HCT116 (cell line): ENCODE results near the gene MRPL16. TPM values are rescaled to one million over a fixed set of nuclear protein-coding genes. Genes with fewer than 3 reads are reported as not detected.

Experiments
- ATAC-seq: fragments of 200-7000 bp; cut with Tn5 transposase; 2 replicates; pipeline ENCODE4 v1.9.1; 2020; ENCODE audit warnings: mild to moderate bottlenecking, moderate library complexity
- BruUV-seq: library from RNA; stranded (reverse); fragments of 400-500 nt; replicated peaks from 2 replicates; lab custom pipeline; 2021; lab: Mats Ljungman, UMichigan
- CTCF ChIA-PET: fragments of 300-600 bp; sonication (Branson Sonifier 250); formaldehyde crosslinking; loops from one replicate; lab custom pipeline; 2021; ENCODE audit warnings: antibody characterized with exemption; lab: Charles Lee
- POLR2A ChIA-PET: fragments of 300-600, 350-600 bp; sonication (Branson Sonifier 250); formaldehyde crosslinking; loops from one replicate; lab custom pipeline; 2021; ENCODE audit warnings: antibody characterized with exemption; lab: Charles Lee
- RAD21 ChIA-PET, 2 experiments: fragments of 300-600 bp; sonication (Branson Sonifier 250); formaldehyde crosslinking; loops; one replicate each; lab custom pipeline; 2023; ENCODE audit warnings: low total read pairs in 2 of 2; ENCODE audit not compliant: uncharacterized antibody in 2 of 2, unreplicated experiment in 2 of 2, low non-redundant PET in 1 of 2; lab: Charles Lee
- DNase-seq: peaks from one replicate; pipeline ENCODE4 v3.0.0-alpha.2; 2010; ENCODE audit warnings: low read depth, low spot score
- H2AFZ ChIP-seq: fragments of 200-600 bp; shearing (Covaris generic), sonication (generic); 2 replicates; pipeline ENCODE4 v1.6.1; 2017; ENCODE audit warnings: low read depth, mixed run types, mixed read lengths, antibody characterized with exemption, low read length; ENCODE audit not compliant: poor library complexity, severe bottlenecking
- H3K27ac ChIP-seq: 2 replicates; pipeline ENCODE4 v1.5.1; 2012; ENCODE audit warnings: low read depth, low read length
- H3K27me3 ChIP-seq: fragments of 200-600 bp; sonication (generic); 2 replicates; pipeline ENCODE4 v1.6.1; 2016; ENCODE audit warnings: mixed run types, low read length, mixed read lengths; ENCODE audit not compliant: insufficient read depth
- H3K36me3 ChIP-seq, 2 experiments: fragments of 200-500 bp in 1 of 2; fragments of 200-600 bp in 1 of 2; sonication (Bioruptor generic) in 1 of 2; sonication (generic) in 1 of 2; 2 replicates each; pipeline versions ENCODE4 v1.5.1 to v1.6.1; 2014 to 2016; ENCODE audit warnings: low read length in 2 of 2, inconsistent platforms in 1 of 2, mixed read lengths in 1 of 2, mixed run types in 1 of 2; ENCODE audit not compliant: insufficient read depth in 2 of 2, control insufficient read depth in 1 of 2
- H3K4me1 ChIP-seq, 2 experiments: fragments of 200-600 bp in 1 of 2; sonication (generic) in 1 of 2; 2 replicates each; pipeline versions ENCODE4 v1.5.1 to v1.6.1; 2012 to 2017; ENCODE audit warnings: low read length in 2 of 2, inconsistent platforms in 1 of 2, mild to moderate bottlenecking in 1 of 2, mixed read lengths in 1 of 2, mixed run types in 1 of 2, moderate library complexity in 1 of 2; ENCODE audit not compliant: insufficient read depth in 2 of 2, control insufficient read depth in 1 of 2
- H3K4me2 ChIP-seq: fragments of 200-600 bp; sonication (generic); 2 replicates; pipeline ENCODE4 v1.6.1; 2017; ENCODE audit warnings: mixed run types, low read length, mixed read lengths
- H3K4me3 ChIP-seq, 2 experiments: fragments of 200-600 bp in 1 of 2; sonication (generic) in 1 of 2; replicated peaks in 1 of 2; 2 replicates each; pipeline ENCODE4 v1.5.1; 2011 to 2016; ENCODE audit warnings: low read length in 2 of 2, control low read depth in 1 of 2, low read depth in 1 of 2, mild to moderate bottlenecking in 1 of 2, mixed read lengths in 1 of 2, mixed run types in 1 of 2
- H3K79me2 ChIP-seq: fragments of 200-600 bp; sonication (generic); 2 replicates; pipeline ENCODE4 v1.6.1; 2017; ENCODE audit warnings: mild to moderate bottlenecking, mixed run types, low read length, moderate library complexity, mixed read lengths; ENCODE audit not compliant: insufficient read depth
- H3K9ac ChIP-seq: fragments of 200-600 bp; sonication (generic); 2 replicates; pipeline ENCODE4 v1.6.1; 2016; ENCODE audit warnings: low read length, mixed read lengths
- H3K9me2 ChIP-seq: fragments of 200-600 bp; sonication (generic), shearing (Covaris generic); 2 replicates; pipeline ENCODE4 v1.6.1; 2017; ENCODE audit warnings: mixed run types, mild to moderate bottlenecking, moderate library complexity; ENCODE audit not compliant: insufficient read depth
- H3K9me3 ChIP-seq, 2 experiments: fragments of 200-500 bp in 1 of 2; fragments of 200-600 bp in 1 of 2; sonication (Bioruptor generic) in 1 of 2; sonication (generic) in 1 of 2; 2 replicates each; pipeline ENCODE4 v1.6.1; 2014 to 2017; ENCODE audit warnings: low read length in 2 of 2, mixed read lengths in 2 of 2, inconsistent platforms in 1 of 2, low read depth in 1 of 2, mild to moderate bottlenecking in 1 of 2, mixed run types in 1 of 2, moderate library complexity in 1 of 2; ENCODE audit not compliant: control insufficient read depth in 1 of 2, insufficient read depth in 1 of 2
- H4K20me1 ChIP-seq: fragments of 200-600 bp; sonication (generic), shearing (Covaris generic); 2 replicates; pipeline ENCODE4 v1.6.1; 2017; ENCODE audit warnings: mixed run types, mild to moderate bottlenecking, moderate library complexity; ENCODE audit not compliant: insufficient read depth
- CBX3 ChIP-seq: IDR thresholded peaks from 2 replicates; pipeline ENCODE4 v1.6.1; 2012; ENCODE audit warnings: low read depth
- CEBPB ChIP-seq: IDR thresholded peaks from 2 replicates; pipeline ENCODE4 v1.6.1; 2012; ENCODE audit warnings: low read depth
- EGR1 ChIP-seq: IDR thresholded peaks from 2 replicates; pipeline ENCODE4 v1.6.1; 2012; ENCODE audit warnings: low read depth
- ELF1 ChIP-seq: IDR thresholded peaks from 2 replicates; pipeline ENCODE4 v1.6.1; 2012; ENCODE audit warnings: low read depth, borderline replicate concordance
- EZH2 ChIP-seq: fragments of 200-600 bp; sonication (generic); IDR thresholded peaks from 2 replicates; pipeline ENCODE4 v1.6.1; 2017; ENCODE audit warnings: antibody characterized with exemption, mixed run types
- FOSL1 ChIP-seq: IDR thresholded peaks from 2 replicates; pipeline ENCODE4 v1.6.1; 2012; ENCODE audit warnings: low read depth
- JUND ChIP-seq: IDR thresholded peaks from 2 replicates; pipeline ENCODE4 v1.6.1; 2012
- POLR2A ChIP-seq: IDR thresholded peaks from 2 replicates; pipeline ENCODE4 v1.7.0; 2011; ENCODE audit warnings: borderline replicate concordance; ENCODE audit not compliant: insufficient read depth, insufficient read length; ENCODE audit errors: extremely low read depth
- POLR2AphosphoS5 ChIP-seq: IDR thresholded peaks from 2 replicates; pipeline ENCODE4 v1.6.1; 2011; ENCODE audit warnings: mild to moderate bottlenecking, low read depth, low read length, moderate library complexity
- SP1 ChIP-seq: IDR thresholded peaks from 2 replicates; pipeline ENCODE4 v1.6.1; 2012; ENCODE audit warnings: low read depth
- TCF7L2 ChIP-seq: IDR thresholded peaks from 2 replicates; pipeline ENCODE4 v1.7.0; 2011; ENCODE audit warnings: borderline replicate concordance, inconsistent platforms; ENCODE audit not compliant: insufficient read depth, insufficient read length; ENCODE audit errors: extremely low read depth
- YY1 ChIP-seq: IDR thresholded peaks from 2 replicates; pipeline ENCODE4 v1.6.1; 2011; ENCODE audit warnings: low read length, low read depth, moderate library complexity, mild to moderate bottlenecking; ENCODE audit not compliant: insufficient replicate concordance; ENCODE audit errors: extremely low read depth
- ZFX ChIP-seq: fragments of 450-650 bp; IDR thresholded peaks from 2 replicates; pipeline ENCODE4 v1.6.1; 2017
- ZNF274 ChIP-seq: fragments of 200-500 bp; sonication (Bioruptor generic); IDR thresholded peaks from 2 replicates; pipeline ENCODE4 v1.6.1; 2014; ENCODE audit warnings: mild to moderate bottlenecking, low read depth, low read length, inconsistent platforms
- intact Hi-C: fragments of 100-400 bp; cut with micrococcal nuclease; formaldehyde crosslinking; loops from 2 replicates; pipeline ENCODE4 v1.10.0; 2022
- total RNA-seq: library from RNA; stranded (reverse); gene quantifications from one replicate; pipeline ENCODE4 v1.2.1, GENCODE V29; 2021; ENCODE audit not compliant: unreplicated experiment
- TF ChIP-seq, protein P1 (sequence below), 3 experiments: fragments of 200-600 bp in 1 of 3; sonication (generic) in 1 of 3; IDR thresholded peaks in 2 of 3; conservative IDR thresholded peaks in 1 of 3; 2 replicates each; pipeline ENCODE4 v1.5.1; 2012 to 2017; ENCODE audit warnings: low read depth in 2 of 3, low read length in 2 of 3, antibody characterized with exemption in 1 of 3, borderline replicate concordance in 1 of 3, control low read depth in 1 of 3, mild to moderate bottlenecking in 1 of 3, mixed read lengths in 1 of 3, mixed run types in 1 of 3, moderate library complexity in 1 of 3; ENCODE audit not compliant: insufficient read depth in 1 of 3
- TF ChIP-seq, protein P2 (sequence below): IDR thresholded peaks from 2 replicates; pipeline ENCODE4 v1.6.1; 2012; ENCODE audit warnings: low read depth
- TF ChIP-seq, protein P3 (sequence below): IDR thresholded peaks from 2 replicates; pipeline ENCODE4 v1.6.1; 2012

MRPL16 gene
- total RNA-seq, 1 experiment from 2014 or later: 61.0 TPM

DNA sequence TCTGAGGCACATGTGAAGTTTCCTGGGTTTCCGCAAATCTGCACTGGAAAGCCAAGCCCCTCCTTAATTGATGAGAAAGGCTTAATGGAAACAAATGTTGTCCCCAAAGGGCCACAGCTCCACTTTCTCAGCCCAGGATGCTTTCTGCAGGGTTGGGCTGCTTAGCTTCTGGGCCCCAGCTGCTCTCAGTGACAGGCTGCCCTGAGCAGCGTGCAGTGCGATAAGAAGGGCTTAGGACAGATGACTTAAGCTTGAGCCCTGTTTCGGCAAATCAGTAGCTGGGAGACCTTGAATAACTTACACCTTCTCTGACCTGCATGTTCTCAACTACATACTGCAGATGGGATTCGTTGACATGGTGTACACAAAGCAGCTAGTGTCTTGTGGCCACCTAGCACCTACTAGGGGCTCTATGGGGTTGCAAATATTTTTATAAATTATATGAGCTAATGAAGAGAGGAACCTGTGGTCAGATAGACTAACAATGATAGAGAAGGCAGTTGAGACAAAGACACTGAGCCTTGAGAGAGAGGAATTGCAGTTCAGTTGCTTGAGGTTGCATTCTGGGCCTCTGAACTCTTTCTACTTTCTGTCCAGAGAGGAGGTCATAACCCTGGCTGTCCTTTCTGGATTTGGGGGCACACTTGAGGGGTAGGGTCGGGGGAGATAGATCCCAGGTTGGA, 43.9 kb downstream of the MRPL16 start:
- Histone ChIP-seq H3K4me1 (peaks cover 0 to 5% of the 10 kb centered on the region in 2 experiments; a peak in 1 of 4 replicates), H3K36me3 (no peaks in the 10 kb centered on the region), H2AFZ (no peak overlapping the region), H3K4me3 (no peak overlapping the region), H3K27ac (no peak overlapping the region), H3K4me2 (no peak overlapping the region), H3K27me3 (no peaks in the 10 kb centered on the region), H3K9ac (no peak overlapping the region), H4K20me1 (no peaks in the 10 kb centered on the region), H3K9me2 (no peaks in the 10 kb centered on the region), H3K79me2 (peaks cover 81% of the 10 kb centered on the region), H3K9me3 (no peaks in the 10 kb centered on the region)
- no TSS peak for BruUV-seq
- POLR2A ChIA-PET: interaction anchor here (2.1 kb wide), 1 partner anchor 12 kb away, joined by 6 read pairs; the partner anchor contains the start of gene STX3
- intact Hi-C loops: no loop called here
- DNase-seq: no peak
- RAD21 ChIA-PET: no interaction called here
- ATAC-seq: no peak
- TF ChIP-seq ZFX: no peak
- no peak for TF ChIP-seq CBX3
- no peak for TF ChIP-seq EGR1
- TF ChIP-seq ELF1: no peak
- no peak for TF ChIP-seq JUND
- no peak for TF ChIP-seq TCF7L2
- no peak for TF ChIP-seq CEBPB
- TF ChIP-seq EZH2: no peak
- no peak for TF ChIP-seq POLR2A
- TF ChIP-seq, protein P1, sequence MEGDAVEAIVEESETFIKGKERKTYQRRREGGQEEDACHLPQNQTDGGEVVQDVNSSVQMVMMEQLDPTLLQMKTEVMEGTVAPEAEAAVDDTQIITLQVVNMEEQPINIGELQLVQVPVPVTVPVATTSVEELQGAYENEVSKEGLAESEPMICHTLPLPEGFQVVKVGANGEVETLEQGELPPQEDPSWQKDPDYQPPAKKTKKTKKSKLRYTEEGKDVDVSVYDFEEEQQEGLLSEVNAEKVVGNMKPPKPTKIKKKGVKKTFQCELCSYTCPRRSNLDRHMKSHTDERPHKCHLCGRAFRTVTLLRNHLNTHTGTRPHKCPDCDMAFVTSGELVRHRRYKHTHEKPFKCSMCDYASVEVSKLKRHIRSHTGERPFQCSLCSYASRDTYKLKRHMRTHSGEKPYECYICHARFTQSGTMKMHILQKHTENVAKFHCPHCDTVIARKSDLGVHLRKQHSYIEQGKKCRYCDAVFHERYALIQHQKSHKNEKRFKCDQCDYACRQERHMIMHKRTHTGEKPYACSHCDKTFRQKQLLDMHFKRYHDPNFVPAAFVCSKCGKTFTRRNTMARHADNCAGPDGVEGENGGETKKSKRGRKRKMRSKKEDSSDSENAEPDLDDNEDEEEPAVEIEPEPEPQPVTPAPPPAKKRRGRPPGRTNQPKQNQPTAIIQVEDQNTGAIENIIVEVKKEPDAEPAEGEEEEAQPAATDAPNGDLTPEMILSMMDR (IDR thresholded peaks at IDR 0.05 in 2 of 3, conservative IDR thresholded peaks at IDR 0.05 in 1 of 3; ENCODE audit: borderline replicate concordance in 1 of 3, insufficient read depth in 1 of 3, low read depth in 2 of 3, low read length in 2 of 3): no peak
- TF ChIP-seq YY1: no peak
- TF ChIP-seq, protein P2, sequence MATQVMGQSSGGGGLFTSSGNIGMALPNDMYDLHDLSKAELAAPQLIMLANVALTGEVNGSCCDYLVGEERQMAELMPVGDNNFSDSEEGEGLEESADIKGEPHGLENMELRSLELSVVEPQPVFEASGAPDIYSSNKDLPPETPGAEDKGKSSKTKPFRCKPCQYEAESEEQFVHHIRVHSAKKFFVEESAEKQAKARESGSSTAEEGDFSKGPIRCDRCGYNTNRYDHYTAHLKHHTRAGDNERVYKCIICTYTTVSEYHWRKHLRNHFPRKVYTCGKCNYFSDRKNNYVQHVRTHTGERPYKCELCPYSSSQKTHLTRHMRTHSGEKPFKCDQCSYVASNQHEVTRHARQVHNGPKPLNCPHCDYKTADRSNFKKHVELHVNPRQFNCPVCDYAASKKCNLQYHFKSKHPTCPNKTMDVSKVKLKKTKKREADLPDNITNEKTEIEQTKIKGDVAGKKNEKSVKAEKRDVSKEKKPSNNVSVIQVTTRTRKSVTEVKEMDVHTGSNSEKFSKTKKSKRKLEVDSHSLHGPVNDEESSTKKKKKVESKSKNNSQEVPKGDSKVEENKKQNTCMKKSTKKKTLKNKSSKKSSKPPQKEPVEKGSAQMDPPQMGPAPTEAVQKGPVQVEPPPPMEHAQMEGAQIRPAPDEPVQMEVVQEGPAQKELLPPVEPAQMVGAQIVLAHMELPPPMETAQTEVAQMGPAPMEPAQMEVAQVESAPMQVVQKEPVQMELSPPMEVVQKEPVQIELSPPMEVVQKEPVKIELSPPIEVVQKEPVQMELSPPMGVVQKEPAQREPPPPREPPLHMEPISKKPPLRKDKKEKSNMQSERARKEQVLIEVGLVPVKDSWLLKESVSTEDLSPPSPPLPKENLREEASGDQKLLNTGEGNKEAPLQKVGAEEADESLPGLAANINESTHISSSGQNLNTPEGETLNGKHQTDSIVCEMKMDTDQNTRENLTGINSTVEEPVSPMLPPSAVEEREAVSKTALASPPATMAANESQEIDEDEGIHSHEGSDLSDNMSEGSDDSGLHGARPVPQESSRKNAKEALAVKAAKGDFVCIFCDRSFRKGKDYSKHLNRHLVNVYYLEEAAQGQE: no peak
- TF ChIP-seq POLR2AphosphoS5: no peak
- TF ChIP-seq ZNF274: no peak
- no peak for TF ChIP-seq SP1
- TF ChIP-seq, protein P3, sequence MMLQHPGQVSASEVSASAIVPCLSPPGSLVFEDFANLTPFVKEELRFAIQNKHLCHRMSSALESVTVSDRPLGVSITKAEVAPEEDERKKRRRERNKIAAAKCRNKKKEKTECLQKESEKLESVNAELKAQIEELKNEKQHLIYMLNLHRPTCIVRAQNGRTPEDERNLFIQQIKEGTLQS: no peak
- TF ChIP-seq FOSL1: no peak
- CTCF ChIA-PET: interaction anchor here (1.2 kb wide), 1 partner anchor 13 kb away, joined by 6 read pairs; the partner anchor contains the start of gene STX3
